Stimulated activated CD8-positive, alpha-beta memory T cell treated with anti-CD3 and anti-CD28 coated beads, Interleukin-2, amount 100 ng/mL, for 1 hour (primary cell): ENCODE results near the gene SLC6A8.
"Not testable (repeated sequence)": the region's sequence is repeated elsewhere in the genome, so short reads cannot be mapped to it uniquely, and the experiment has no call there.

Experiments
- DNase-seq, 2 donors: peaks; one replicate each; pipeline ENCODE4 v3.0.0-alpha.2; 2020; ENCODE audit warnings: low read depth in 2 of 2

SLC6A8 gene

GRCh38 chrX:153731117-153731844, 43.6 kb downstream of the SLC6A8 start:
- DNase-seq, result no peak

GRCh38 chrX:153731845-153732215, 44.1 kb downstream of the SLC6A8 start:
- DNase-seq, result no peak

GRCh38 chrX:153732401-153732800, 44.7 kb downstream of the SLC6A8 start:
- no peak for DNase-seq

GRCh38 chrX:153733651-153734240, 46.0 kb downstream of the SLC6A8 start:
- no peak for DNase-seq

GRCh38 chrX:153734871-153735270, 47.1 kb downstream of the SLC6A8 start:
- DNase-seq, result no peak

GRCh38 chrX:153735274-153735673, 47.5 kb downstream of the SLC6A8 start:
- no peak for DNase-seq

- no peak for DNase-seq
Measured at GRCh38 chrX:153736071-153736820, 48.5 kb downstream of the SLC6A8 start.

GRCh38 chrX:153736871-153737441, 49.2 kb downstream of the SLC6A8 start:
- no peak for DNase-seq

- no peak for DNase-seq
Measured at GRCh38 chrX:153738056-153738605, 50.4 kb downstream of the SLC6A8 start.

GRCh38 chrX:153739754-153740486, 52.2 kb downstream of the SLC6A8 start:
- no peak for DNase-seq

- DNase-seq, result no peak
Measured at GRCh38 chrX:153740631-153741222, 53.0 kb downstream of the SLC6A8 start.

GRCh38 chrX:153741446-153741845, 53.7 kb downstream of the SLC6A8 start:
- no peak for DNase-seq

GRCh38 chrX:153742111-153742510, 54.4 kb downstream of the SLC6A8 start:
- DNase-seq, result not testable (repeated sequence)

- DNase-seq, result not testable (repeated sequence)
Measured at GRCh38 chrX:153742796-153743467, 55.2 kb downstream of the SLC6A8 start.

GRCh38 chrX:153743468-153744209, 55.9 kb downstream of the SLC6A8 start:
- not testable (repeated sequence) for DNase-seq

GRCh38 chrX:153744210-153745066, 56.7 kb downstream of the SLC6A8 start:
- DNase-seq, result no peak

- not testable (repeated sequence) for DNase-seq
Measured at GRCh38 chrX:153745067-153745433, 57.3 kb downstream of the SLC6A8 start.
